ENCODE results near the gene PHRF1.

Gene PHRF1

GRCh38 chr11:656866-657265 lies 80.6 kb downstream of the PHRF1 start:
- no peak for DNase-seq (ENCODE audit: low spot score)

- no peak for DNase-seq (ENCODE audit: low spot score)
Measured at GRCh38 chr11:657691-658126, 81.4 kb downstream of the PHRF1 start.

- DNase-seq (ENCODE audit: low spot score) = no peak
Measured at GRCh38 chr11:659532-660085, 83.3 kb downstream of the PHRF1 start.

GRCh38 chr11:660281-660680 lies 84.0 kb downstream of the PHRF1 start:
- DNase-seq (ENCODE audit: low spot score) = no peak

GRCh38 chr11:660681-661444 lies 84.6 kb downstream of the PHRF1 start:
- DNase-seq (ENCODE audit: low spot score) = no peak

Measured in germinal center (tissue), 1 donor.